ENCODE results near the gene BMPR1B. TPM values are rescaled to one million over a fixed set of nuclear protein-coding genes. Genes with fewer than 3 reads are reported as not detected.

BMPR1B gene
- total and polyA plus RNA-seq, 2 of the 8 experiments (the other 6 are each of a cell fraction or from before 2014, with no cell fraction given): 0.14 to 1.1 TPM

DNA sequence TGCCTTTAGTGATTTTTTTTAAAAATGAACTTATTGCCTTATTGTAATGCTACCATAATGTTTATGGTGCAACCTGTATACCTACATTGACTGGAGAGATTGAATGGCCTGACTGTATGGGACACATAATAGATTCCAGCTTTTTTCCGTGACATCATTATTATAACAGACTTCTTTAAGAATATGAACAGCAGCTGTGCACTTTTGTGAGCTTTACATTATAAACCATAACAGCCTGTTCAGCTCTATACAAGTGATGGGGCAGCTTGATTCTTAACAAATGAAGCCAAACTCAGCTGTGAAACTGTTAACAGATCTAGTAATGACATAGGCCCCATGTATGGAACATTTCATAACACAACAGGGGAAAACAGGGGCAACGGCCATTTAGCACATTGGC, 187.0 kb downstream of the BMPR1B start:
- FAIRE-seq (no peak), DNase-seq (ENCODE audit: low read depth in 1 of 2, low spot score in 2 of 2) (no peak)
- Histone ChIP-seq H3K36me3 (ENCODE audit: control insufficient read depth in 2 of 4, insufficient read depth in 4 of 4, low read length in 3 of 4) (no peaks in the 10 kb centered on the region), H3K18ac (ENCODE audit: extremely low read depth, low read length) (no peak overlapping the region), H3K79me1 (ENCODE audit: low read depth, low read length) (no peaks in the 10 kb centered on the region), H3K4ac (replicated peaks; ENCODE audit: insufficient read length, low read depth, low read length) (no peak overlapping the region), H3K23me2 (ENCODE audit: low read depth, low read length) (no peaks in the 10 kb centered on the region), H2BK15ac (ENCODE audit: low read length) (no peak overlapping the region), H3K27ac (ENCODE audit: low read depth, low read length) (no peak overlapping the region), H3K4me1 (replicated peaks in 1 of 4; ENCODE audit: control insufficient read depth in 3 of 4, insufficient read depth in 4 of 4, low read length in 3 of 4) (no peaks in the 10 kb centered on the region; a peak in 1 of 7 replicates), H4K5ac (ENCODE audit: insufficient read length, low read depth, low read length) (no peak overlapping the region), H3K56ac (replicated peaks; ENCODE audit: insufficient read length, low read depth, low read length) (no peak overlapping the region), H2BK12ac (ENCODE audit: low read depth, low read length) (no peak overlapping the region), H3K14ac (ENCODE audit: insufficient read length) (no peak overlapping the region), H3K9ac (replicated peaks in 1 of 4; ENCODE audit: extremely low read depth in 1 of 4, low read depth in 3 of 4, low read length in 3 of 4) (no peak overlapping the region), H2BK120ac (replicated peaks; ENCODE audit: low read depth, low read length) (no peak overlapping the region), H3K79me2 (ENCODE audit: control insufficient read depth in 1 of 2, insufficient read depth in 2 of 2, low read length in 2 of 2) (no peaks in the 10 kb centered on the region), H4K91ac (replicated peaks; ENCODE audit: insufficient read length, low read length) (no peak overlapping the region), H2AK5ac (ENCODE audit: low read depth, low read length) (no peak overlapping the region), H3K23ac (ENCODE audit: insufficient read length) (no peak overlapping the region), H3K27me3 (replicated peaks in 1 of 4; ENCODE audit: control insufficient read depth in 3 of 4, extremely low read depth in 1 of 4, insufficient read depth in 3 of 4, low read length in 3 of 4) (no peaks in the 10 kb centered on the region), H2BK5ac (ENCODE audit: low read depth, low read length) (no peak overlapping the region), H3K9me3 (ENCODE audit: insufficient read depth in 2 of 2, low read depth in 1 of 2, low read length in 1 of 2) (no peaks in the 10 kb centered on the region; a peak in 1 of 4 replicates), H3K4me2 (ENCODE audit: insufficient read depth in 1 of 2, low read depth in 2 of 2, low read length in 2 of 2) (no peak overlapping the region), H2AFZ (ENCODE audit: low read length) (no peak overlapping the region), H4K8ac (ENCODE audit: extremely low read depth, insufficient read depth, low read length) (no peak overlapping the region), H2BK20ac (ENCODE audit: low read length) (no peak overlapping the region), H3K4me3 (ENCODE audit: extremely low read depth in 1 of 4, insufficient read depth in 2 of 4, low read depth in 3 of 4, low read length in 4 of 4) (no peak overlapping the region), H4K20me1 (replicated peaks in 1 of 2; ENCODE audit: control insufficient read depth in 1 of 2, insufficient read depth in 2 of 2, low read length in 2 of 2) (no peaks in the 10 kb centered on the region)
- ChIA-PET CTCF (ENCODE audit: partially characterized antibody) (interaction anchor here (0.7 kb wide), 1 partner anchor 34 kb away, joined by 3 read pairs; no protein-coding TSS in a partner anchor), POLR2A (ENCODE audit: partially characterized antibody) (no interaction called here)
- 90% methylated on average over 2 of the region's 2 CpGs; no CpG with 5 or more reads in 1 of the 2 experiments for WGBS, 2 experiments (ENCODE audit: extremely low coverage in 1 of 2, insufficient coverage in 1 of 2, insufficient read length in 1 of 2, insufficient replicate concordance in 2 of 2, low coverage in 1 of 2, low lambda C conversion rate in 2 of 2, missing lambda C conversion rate in 1 of 2)
- TF ChIP-seq POLR2AphosphoS5 (IDR thresholded peaks at IDR 0.05; ENCODE audit: low read depth, low read length): no peak
- TF ChIP-seq RNF2 (IDR thresholded peaks at IDR 0.05; ENCODE audit: borderline replicate concordance, low read depth, low read length, missing control alignments, poor library complexity, severe bottlenecking): no peak
- TF ChIP-seq GTF2F1 (IDR thresholded peaks at IDR 0.05; ENCODE audit: borderline replicate concordance, low read depth, low read length): no peak
- no peak for TF ChIP-seq POU5F1 (IDR thresholded peaks at IDR 0.05; ENCODE audit: low read depth, low read length)
- no peak for TF ChIP-seq CTBP2 (IDR thresholded peaks at IDR 0.05; ENCODE audit: borderline replicate concordance, insufficient read depth, insufficient read length, low read length)
- no peak for TF ChIP-seq NANOG (IDR thresholded peaks at IDR 0.05; ENCODE audit: insufficient read depth, low read depth, low read length, poor library complexity, severe bottlenecking)

Data from H1 (cell line).